GM21390 (cell line): ENCODE measurements around the gene ANGPTL1.
"Not testable (repeated sequence)": the region's sequence is repeated elsewhere in the genome, so short reads cannot be mapped to it uniquely, and the experiment has no call there.

Source experiments
- ATAC-seq: cut with Tn5 transposase; IDR thresholded peaks from one replicate; pipeline ENCODE4 v1.9.1; 2021; ENCODE audit not compliant: unreplicated experiment

The ANGPTL1 gene

DNA sequence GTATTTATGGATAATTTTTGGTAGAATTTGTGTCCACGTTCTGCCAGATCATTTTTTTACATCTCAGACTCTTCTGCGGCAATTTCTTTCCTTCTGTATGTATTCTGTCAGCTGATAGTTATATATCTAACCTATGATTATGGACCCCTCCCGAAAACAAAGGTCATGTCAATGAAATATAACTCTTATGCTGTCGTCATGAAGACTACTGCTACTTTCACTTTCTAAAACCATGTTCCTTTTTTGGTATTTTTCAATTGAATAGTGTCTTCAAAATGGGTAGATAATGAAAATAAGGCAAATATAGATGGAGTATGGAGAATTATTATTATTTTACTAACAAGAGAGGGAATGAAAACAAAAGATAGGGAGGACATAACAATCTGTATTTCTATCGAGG is 3.2 kb downstream of the ANGPTL1 start:
- no peak for ATAC-seq

DNA sequence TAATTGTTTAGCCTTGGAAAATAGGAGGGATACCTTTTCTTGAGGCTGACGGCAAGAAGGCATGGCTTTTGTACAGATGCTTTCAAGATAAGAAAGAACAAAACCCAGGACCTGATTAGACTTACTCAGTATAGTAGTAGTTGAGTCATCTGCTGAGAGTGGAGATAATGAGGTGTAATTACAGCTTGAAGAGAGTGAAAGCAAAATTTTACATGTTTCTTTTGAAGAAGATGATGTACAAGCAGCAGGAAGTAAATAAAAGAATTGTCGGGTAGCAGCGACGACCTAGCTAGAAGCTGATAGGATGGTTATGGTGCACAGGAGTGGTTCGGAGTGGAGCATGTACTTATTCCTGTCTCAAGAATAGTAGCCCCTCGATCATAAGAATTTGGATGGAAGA is 6.6 kb downstream of the ANGPTL1 start:
- no peak for ATAC-seq

DNA sequence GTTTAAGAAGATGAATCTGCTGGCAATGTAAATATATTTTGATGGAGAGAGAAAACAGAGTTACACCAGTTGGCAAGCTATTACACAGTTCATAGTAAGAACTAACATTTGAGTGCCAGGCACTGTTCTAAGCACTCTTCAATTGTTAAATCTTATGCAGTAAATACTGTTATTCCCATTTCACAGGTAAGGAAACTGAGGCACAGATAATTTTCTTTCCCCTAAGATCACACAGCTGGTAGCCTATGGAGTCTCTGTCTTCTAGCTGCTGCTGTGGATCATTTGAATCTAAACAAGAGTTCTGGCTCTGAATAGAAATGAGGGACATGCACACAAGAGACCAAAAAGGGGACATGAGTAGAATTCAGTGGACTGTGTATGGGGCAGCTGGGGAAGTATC is 8.0 kb downstream of the ANGPTL1 start:
- ATAC-seq, result no peak

DNA sequence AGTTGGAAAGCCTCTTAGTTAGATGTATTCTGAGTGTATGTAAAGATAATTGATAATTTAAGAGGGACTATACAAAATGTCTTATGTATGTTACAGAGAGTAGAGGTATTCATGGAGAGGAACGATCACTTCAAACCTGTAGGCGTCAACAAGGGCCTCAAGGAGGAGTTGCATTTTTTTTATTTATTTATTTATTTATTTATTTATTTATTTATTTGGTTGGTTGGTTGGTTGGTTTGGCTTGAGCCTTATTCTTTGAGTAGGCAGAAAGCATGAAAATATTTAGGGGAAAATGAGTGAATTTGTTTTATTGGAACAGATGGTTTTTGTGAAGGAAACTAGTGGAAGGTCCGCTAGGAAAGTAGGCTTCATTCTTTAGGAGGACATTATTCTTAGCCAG is 8.5 kb downstream of the ANGPTL1 start:
- no peak for ATAC-seq

DNA sequence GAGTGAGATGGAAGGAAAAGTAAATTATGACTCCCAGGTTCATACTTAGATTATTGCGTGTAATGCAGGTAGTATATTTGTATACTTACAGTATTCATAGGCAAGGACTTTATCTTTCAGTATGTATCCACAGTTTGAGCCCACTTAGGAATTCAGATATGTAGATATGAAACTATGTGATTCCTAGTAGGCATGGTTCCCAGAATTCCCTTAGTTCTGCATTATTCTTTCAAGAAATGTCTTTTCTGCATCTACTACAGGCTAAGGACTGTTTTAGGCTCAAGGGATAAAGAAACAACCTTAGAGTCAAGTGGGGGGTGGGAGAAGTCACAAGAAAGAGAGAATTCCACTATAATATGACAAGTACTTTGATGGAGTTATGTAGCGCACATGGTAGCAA is 13.8 kb downstream of the ANGPTL1 start:
- ATAC-seq, result no peak

DNA sequence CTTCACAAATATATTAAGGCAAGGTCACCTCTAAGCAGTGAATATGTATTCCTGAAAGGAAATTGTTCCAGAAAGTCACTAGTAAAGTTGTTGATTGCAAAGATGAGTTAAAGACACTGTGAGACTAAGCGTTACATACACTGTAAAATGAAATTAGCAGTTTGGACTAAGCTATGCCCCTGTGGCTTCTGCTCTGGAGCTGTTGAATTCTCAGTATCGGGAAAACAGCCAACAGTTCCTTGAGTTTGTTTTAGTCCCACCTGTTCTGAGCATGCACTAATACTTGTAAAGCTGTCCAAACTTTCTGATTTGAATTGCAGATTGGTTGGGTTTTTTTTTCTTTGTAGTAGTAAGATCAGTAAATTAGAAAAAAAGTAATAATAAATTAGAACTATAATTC is 21.0 kb downstream of the ANGPTL1 start:
- no peak for ATAC-seq

DNA sequence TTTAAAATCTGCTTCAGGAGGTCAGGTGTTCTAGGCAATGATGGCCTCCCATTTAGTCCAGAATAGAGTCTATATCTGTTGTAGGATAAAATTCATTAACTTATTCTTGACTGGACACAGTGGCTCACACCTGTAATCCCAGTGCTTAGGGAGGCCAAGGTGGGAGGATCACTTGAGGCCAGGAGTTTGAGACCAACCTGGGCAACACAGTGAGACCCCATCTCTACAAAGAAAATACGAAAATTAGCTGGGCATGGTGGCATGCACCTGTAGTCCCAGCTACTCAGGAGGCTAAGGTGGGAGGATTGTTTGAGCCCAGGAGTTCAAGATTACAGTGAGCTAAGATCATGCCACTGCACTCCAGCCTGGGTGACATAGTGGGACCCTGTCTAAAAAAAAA is 23.0 kb downstream of the ANGPTL1 start:
- ATAC-seq, result not testable (repeated sequence)

DNA sequence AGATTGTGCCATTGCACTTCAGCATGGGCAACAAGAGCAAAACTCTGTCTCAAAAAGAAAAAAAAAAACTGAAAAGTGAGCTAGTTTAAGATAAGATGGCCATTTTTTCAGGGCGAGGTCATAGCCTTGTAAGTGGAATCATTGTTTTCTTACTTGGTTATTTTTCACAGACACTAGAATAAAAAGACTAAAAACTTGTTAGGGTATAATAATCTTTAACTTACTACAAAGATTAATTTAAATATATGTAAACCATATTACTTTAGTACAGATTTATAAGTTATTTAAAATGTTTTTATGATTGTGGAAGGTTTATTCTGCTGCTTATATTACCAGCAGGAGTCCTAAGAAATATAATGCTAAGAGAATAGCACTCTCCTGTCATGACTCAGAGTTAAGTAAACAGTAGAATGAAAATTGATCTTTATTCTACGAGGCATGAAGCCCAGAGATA is 23.5 kb downstream of the ANGPTL1 start:
- ATAC-seq, result no peak

DNA sequence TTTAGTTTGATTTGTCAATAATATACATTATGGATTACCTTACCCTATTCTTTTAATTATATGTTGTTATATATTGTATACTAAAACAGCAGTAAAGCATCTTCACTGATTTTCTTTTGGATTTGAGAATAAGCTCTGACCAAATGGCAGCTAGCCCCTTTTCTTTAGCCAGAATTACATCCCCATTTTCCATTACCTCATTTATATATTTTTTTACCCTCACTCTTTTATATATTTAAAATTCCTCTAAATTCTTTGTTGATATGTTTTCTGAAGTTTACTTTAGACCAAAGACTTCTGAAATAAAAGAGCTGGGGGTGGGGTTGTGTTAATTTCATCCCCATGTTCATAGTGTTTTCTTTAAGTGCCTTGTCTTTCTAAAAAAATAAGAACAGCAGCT is 24.6 kb downstream of the ANGPTL1 start:
- ATAC-seq, result no peak

DNA sequence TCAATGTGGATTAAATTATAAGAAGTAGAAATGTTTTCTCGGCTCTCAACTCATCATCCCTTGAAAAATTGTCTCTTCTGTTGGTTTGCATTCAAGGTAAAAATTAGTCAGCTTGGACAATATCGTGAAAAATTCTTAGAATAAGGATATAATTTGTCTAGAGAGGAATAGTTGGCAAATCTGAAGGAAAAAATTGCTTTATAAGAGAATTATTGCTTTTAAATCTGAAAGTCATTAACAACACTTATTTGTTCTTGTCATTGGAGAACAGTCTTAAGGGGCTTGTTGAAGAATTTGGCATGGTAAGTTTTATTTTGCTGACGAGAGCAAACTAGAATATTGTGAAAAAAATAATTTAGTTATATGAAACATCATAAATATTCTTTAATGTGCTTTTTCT is 26.4 kb downstream of the ANGPTL1 start:
- no peak for ATAC-seq

DNA sequence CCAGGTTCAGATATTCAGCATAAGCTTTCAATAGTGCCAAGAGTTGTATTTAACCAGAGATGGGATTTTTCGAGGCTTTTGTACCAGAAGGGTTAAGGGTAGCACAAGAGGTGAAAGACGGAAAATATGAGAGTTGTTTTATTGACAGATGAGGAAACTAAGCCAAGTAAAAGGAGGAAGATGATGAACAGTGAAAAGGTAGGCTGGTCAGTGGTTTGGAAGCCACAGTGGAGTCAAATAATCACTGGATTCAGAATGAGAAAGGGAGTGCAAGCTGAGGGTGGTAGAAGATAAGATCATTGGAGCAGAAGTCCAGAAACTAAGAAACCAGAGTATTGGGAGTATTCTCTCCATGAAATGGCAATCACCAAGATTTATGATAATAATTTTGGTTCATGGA is 45.7 kb downstream of the ANGPTL1 start:
- no peak for ATAC-seq

DNA sequence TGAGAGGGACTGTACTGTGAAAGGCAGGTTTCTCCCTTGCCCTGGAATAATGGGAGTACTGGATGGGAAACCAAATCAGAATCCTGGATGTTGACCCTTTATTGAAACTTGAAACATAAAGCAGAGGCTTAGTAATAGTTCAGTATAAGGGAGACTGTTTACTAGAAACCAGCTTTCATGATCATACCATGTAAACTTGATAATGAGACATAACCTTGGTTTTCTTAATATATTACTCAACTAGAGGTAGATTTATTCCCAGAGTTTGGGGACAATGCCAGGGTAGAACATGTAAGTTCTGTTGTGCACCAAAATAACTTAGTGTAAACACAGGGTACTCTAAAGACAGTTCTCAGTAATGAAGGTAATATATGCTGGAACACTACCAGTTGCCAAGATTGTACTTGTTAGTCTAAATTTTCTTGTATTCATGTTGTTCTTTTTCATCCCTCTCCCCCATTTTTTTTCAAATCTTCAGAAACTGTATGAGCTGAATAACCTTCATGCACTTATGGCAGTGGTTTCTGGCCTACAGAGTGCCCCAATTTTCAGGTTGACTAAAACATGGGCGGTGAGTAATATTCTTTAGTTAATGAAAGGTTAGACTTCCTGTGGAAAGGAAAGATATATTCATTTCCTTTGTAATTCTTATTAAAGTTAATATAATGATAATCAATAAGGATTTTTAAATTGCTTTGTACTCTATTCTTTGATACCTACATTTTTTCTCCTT is 49.6 kb downstream of the ANGPTL1 start:
- peak; percentile 64 for ATAC-seq

DNA sequence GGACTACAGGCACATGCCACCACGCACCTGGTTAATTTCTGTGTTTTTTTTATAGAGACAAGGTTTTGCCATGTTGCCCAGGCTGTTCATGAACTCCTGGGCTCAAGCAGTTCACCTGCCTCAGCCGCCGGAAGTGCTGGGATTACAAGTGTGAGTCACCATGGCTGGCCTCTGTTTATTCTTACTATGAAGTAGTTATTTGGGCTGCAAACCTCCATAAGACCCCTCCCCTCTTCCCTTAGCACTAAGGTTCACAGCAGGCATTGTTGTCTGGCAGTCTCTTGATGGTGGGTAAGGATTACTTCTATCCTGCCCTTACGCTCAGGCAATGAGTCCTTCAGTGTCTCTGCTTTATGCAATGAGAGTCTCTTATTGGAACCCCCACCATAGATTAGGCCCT is 51.8 kb downstream of the ANGPTL1 start:
- ATAC-seq, result no peak

DNA sequence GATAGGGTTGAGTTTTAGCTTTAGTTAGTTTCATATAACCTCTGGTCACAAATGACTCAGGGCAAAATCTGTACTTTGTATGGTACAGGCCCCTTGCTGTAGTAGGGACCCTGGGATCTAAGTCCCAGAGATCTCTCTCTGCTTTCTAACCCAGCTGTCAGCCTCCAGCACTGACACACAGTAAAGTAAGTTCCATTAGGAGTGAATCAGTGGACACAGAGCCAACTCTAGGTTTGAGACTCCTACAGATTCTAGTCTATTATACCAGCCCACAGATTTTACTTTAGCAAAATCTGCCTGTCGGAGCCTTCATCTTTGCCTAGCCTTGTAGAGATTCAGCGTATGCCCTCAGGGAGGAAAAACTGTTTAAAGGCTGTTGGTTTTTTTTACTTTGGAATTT is 52.5 kb downstream of the ANGPTL1 start:
- ATAC-seq, result no peak

DNA sequence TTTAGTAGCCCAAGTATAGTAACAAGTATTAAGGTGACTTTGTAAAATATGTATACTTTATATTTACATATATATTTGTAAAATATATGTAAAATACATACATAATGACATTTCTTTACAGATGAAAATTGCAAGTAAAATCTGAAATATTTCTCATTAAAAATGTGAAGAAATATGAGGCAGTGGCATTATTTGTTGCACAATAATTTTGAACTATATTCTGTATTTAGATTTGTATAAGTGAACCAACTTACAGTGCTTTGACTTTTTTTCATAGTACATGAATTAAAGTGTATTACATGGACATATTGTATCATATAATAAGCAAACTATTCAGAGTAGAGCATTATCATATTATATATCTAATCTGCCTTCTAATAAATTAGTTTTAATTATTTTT is 60.3 kb downstream of the ANGPTL1 start:
- ATAC-seq, result no peak

DNA sequence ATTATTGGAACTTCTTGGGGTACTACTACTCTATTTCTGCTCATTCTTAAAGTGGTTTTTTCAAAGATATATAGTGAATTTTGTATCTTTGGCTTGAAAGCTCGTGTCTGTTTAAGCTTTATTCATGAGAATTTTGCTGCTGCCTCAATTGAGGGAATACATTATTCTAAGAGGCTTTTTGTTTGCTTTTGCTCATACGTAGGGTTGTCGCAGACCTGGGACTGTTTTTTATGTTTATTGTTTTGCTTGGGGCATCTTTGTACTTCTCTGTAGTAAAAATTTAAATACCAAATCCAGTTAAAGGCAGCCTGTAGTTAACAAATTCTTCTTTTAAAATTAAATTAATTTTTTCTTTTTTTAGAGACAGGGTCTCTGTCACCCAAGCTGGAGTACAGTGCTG is 62.3 kb downstream of the ANGPTL1 start:
- ATAC-seq, result no peak

DNA sequence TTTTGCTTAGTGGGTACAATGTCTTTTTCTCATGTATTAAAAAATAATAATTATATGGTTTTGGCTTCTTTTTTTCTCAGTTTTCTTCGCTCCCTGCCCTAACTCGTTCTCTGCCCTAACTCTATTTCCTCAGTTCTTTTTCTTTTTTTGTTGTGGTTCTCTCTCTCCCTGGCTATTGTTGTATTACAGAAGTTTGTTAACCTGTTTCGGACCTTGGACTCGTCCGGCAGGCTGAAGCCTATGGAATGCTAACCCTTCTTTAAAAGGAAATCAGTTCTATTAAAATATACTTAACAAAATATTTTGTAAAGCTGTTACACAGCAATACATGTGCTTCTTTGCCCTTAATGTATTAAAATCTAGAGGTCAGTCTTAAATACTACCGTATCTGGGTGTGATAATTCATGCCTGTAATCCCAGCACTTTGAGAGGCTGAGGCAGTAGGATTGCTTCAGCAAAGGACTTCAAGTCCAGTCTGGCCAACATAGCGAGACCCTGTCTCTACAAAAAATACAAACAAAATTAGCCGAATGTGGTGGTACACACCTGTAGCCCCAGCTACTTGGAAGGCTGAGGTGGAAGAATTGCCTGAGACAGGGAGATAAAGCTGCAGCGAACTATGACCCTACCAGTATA is 64.1 kb downstream of the ANGPTL1 start:
- no peak for ATAC-seq

DNA sequence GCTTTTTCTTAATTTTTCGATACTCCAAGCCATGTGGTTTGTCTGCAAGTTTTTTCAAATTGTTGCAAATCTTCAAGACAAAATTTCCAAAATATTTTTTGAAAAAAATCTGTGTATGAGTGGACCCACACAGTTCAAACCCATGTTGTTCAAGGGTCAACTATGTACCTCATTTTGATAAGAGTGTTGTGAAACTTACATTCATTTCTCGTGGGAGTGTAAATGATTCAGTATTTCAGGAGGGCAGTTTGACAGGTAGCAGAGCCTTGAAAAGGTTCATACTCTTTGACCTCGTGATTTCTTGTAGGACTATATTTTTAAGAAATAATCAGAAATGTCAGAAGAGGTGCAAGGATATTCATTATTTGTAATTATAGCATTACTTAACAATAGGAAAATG is 68.0 kb downstream of the ANGPTL1 start:
- no peak for ATAC-seq
